Ishikawa (cell line): ENCODE results near the gene PIAS3.
A peak's percentile ranks its signal among the peaks of the same experiment; 100 is the strongest.

Source experiments
- CEBPB ChIP-seq: IDR thresholded peaks from 2 replicates; pipeline ENCODE4 v1.6.1; 2012
- CREB1 ChIP-seq: IDR thresholded peaks from 2 replicates; pipeline ENCODE4 v1.6.1; 2012; ENCODE audit warnings: low read depth
- EGR1 ChIP-seq: IDR thresholded peaks from 2 replicates; pipeline ENCODE4 v1.6.1; 2012
- EP300 ChIP-seq: IDR thresholded peaks from 2 replicates; pipeline ENCODE4 v1.6.1; 2012; ENCODE audit warnings: borderline replicate concordance
- FOXM1 ChIP-seq: IDR thresholded peaks from 2 replicates; pipeline ENCODE4 v1.6.1; 2012; ENCODE audit warnings: low read depth, borderline replicate concordance
- NFIC ChIP-seq: IDR thresholded peaks from 2 replicates; pipeline ENCODE4 v1.6.1; 2012
- RAD21 ChIP-seq: IDR thresholded peaks from 2 replicates; pipeline ENCODE4 v1.6.1; 2012; ENCODE audit warnings: low read depth
- TAF1 ChIP-seq: IDR thresholded peaks from 2 replicates; pipeline ENCODE4 v1.6.1; 2012; ENCODE audit warnings: low read depth, mild to moderate bottlenecking
- TCF12 ChIP-seq: IDR thresholded peaks from 2 replicates; pipeline ENCODE4 v1.6.1; 2012; ENCODE audit warnings: low read depth
- TEAD4 ChIP-seq: IDR thresholded peaks from 2 replicates; pipeline ENCODE4 v1.6.1; 2012
- USF1 ChIP-seq: IDR thresholded peaks from 2 replicates; pipeline ENCODE4 v1.6.1; 2012
- YY1 ChIP-seq: IDR thresholded peaks from 2 replicates; pipeline ENCODE4 v1.6.1; 2012; ENCODE audit warnings: low read depth
- ZBTB7A ChIP-seq: IDR thresholded peaks from 2 replicates; pipeline ENCODE4 v1.6.1; 2012; ENCODE audit warnings: low read depth
- TF ChIP-seq, protein P1 (sequence below): IDR thresholded peaks from 2 replicates; pipeline ENCODE4 v1.6.1; 2012; ENCODE audit warnings: low read depth, mild to moderate bottlenecking
- TF ChIP-seq, protein P2 (sequence below): IDR thresholded peaks from 2 replicates; pipeline ENCODE4 v1.6.1; 2012

The PIAS3 gene

GRCh38 chr1:145858901-145859490 is at the start of gene PIAS3:
PIAS3 (minus strand) TSS chr1:145859081; CDS start chr1:145858990, 91 bp downstream.
- TF ChIP-seq TCF12 (no peak), TAF1 (peak; percentile 91), CREB1 (no peak), NFIC (0 out of 2 replicates have a peak, but pooled peaks have one; percentile 10), EP300 (0 out of 2 replicates have a peak, but pooled peaks have one; percentile 18), EGR1 (0 out of 2 replicates have a peak, but pooled peaks have one; percentile 21), TEAD4 (peak; percentile 19; the same call in 1 of the 2 replicates), YY1 (peak; percentile 91)
- TF ChIP-seq, protein P1, sequence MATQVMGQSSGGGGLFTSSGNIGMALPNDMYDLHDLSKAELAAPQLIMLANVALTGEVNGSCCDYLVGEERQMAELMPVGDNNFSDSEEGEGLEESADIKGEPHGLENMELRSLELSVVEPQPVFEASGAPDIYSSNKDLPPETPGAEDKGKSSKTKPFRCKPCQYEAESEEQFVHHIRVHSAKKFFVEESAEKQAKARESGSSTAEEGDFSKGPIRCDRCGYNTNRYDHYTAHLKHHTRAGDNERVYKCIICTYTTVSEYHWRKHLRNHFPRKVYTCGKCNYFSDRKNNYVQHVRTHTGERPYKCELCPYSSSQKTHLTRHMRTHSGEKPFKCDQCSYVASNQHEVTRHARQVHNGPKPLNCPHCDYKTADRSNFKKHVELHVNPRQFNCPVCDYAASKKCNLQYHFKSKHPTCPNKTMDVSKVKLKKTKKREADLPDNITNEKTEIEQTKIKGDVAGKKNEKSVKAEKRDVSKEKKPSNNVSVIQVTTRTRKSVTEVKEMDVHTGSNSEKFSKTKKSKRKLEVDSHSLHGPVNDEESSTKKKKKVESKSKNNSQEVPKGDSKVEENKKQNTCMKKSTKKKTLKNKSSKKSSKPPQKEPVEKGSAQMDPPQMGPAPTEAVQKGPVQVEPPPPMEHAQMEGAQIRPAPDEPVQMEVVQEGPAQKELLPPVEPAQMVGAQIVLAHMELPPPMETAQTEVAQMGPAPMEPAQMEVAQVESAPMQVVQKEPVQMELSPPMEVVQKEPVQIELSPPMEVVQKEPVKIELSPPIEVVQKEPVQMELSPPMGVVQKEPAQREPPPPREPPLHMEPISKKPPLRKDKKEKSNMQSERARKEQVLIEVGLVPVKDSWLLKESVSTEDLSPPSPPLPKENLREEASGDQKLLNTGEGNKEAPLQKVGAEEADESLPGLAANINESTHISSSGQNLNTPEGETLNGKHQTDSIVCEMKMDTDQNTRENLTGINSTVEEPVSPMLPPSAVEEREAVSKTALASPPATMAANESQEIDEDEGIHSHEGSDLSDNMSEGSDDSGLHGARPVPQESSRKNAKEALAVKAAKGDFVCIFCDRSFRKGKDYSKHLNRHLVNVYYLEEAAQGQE, result no peak

GRCh38 chr1:145908653-145909052 is 49.8 kb upstream of the PIAS3 start:
- no peak for TF ChIP-seq ZBTB7A
- no peak for TF ChIP-seq EGR1
- TF ChIP-seq, protein P1, result no peak
- TF ChIP-seq FOXM1, result no peak
- TF ChIP-seq RAD21, result no peak
- no peak for TF ChIP-seq EP300
- TF ChIP-seq USF1, result no peak
- TF ChIP-seq TAF1, result no peak
- TF ChIP-seq NFIC, result no peak
- no peak for TF ChIP-seq CEBPB
- no peak for TF ChIP-seq TCF12
- TF ChIP-seq, protein P2, sequence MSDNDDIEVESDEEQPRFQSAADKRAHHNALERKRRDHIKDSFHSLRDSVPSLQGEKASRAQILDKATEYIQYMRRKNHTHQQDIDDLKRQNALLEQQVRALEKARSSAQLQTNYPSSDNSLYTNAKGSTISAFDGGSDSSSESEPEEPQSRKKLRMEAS, result no peak
- TF ChIP-seq TEAD4, result no peak
- TF ChIP-seq YY1, result no peak
- no peak for TF ChIP-seq CREB1

- TF ChIP-seq TAF1 (no peak), NFIC (no peak), USF1 (no peak), TCF12 (no peak), YY1 (no peak), RAD21 (no peak), TEAD4 (no peak), CEBPB (no peak), ZBTB7A (no peak), FOXM1 (no peak), EP300 (no peak), EGR1 (no peak), CREB1 (no peak)
- TF ChIP-seq, protein P2, result no peak
- TF ChIP-seq, protein P1, result no peak
Measured at GRCh38 chr1:145906954-145907753, 48.3 kb upstream of the PIAS3 start.
